Spleen (tissue), 11 donors: ENCODE data around the gene MAN1C1. TPM values are rescaled to one million over a fixed set of nuclear protein-coding genes. Genes with fewer than 3 reads are reported as not detected.

ENCODE experiments used
- DNase-seq: peaks from one replicate; pipeline ENCODE4 v3.0.0-alpha.2; 2020
- H3K27ac ChIP-seq, 8 donors: fragments of 200-600 bp; sonication (generic) in 7 of 8; 1 replicate in 4 of 8; 2 replicates in 4 of 8; pipeline versions ENCODE4 v1.5.0 to v1.8.0; 2016 to 2021; ENCODE audit warnings: inconsistent platforms in 4 of 8, mild to moderate bottlenecking in 4 of 8, moderate library complexity in 1 of 8
- H3K27me3 ChIP-seq, 7 donors: fragments of 200-600 bp; sonication (generic) in 6 of 7; replicated peaks in 1 of 7; 1 replicate in 4 of 7; 2 replicates in 3 of 7; pipeline versions ENCODE4 v1.5.0 to v1.8.0; 2016 to 2021; ENCODE audit warnings: inconsistent platforms in 3 of 7, mild to moderate bottlenecking in 1 of 7
- H3K36me3 ChIP-seq, 6 donors: fragments of 200-600 bp; sonication (generic) in 5 of 6; 1 replicate in 4 of 6; 2 replicates in 2 of 6; pipeline versions ENCODE4 v1.5.0 to v1.8.0; 2016 to 2021; ENCODE audit warnings: inconsistent platforms in 2 of 6
- H3K4me1 ChIP-seq, 6 donors: fragments of 200-600 bp; sonication (generic) in 5 of 6; 1 replicate in 3 of 6; 2 replicates in 3 of 6; pipeline versions ENCODE4 v1.5.0 to v1.8.0; 2016 to 2021; ENCODE audit warnings: inconsistent platforms in 3 of 6
- H3K4me3 ChIP-seq, 8 donors: fragments of 200-600 bp; sonication (generic) in 7 of 8; 1 replicate in 4 of 8; 2 replicates in 4 of 8; pipeline versions ENCODE4 v1.5.0 to v1.8.0; 2016 to 2021; ENCODE audit warnings: inconsistent platforms in 4 of 8, mild to moderate bottlenecking in 4 of 8, moderate library complexity in 2 of 8
- H3K9me3 ChIP-seq, 8 donors: fragments of 200-600 bp; sonication (generic) in 7 of 8; 1 replicate in 4 of 8; 2 replicates in 4 of 8; pipeline versions ENCODE4 v1.5.0 to v1.8.0; 2016 to 2021; ENCODE audit warnings: inconsistent platforms in 4 of 8
- POLR2A ChIP-seq, 3 donors: fragments of 450-650 bp; IDR thresholded peaks; one replicate each; pipeline ENCODE4 v1.5.1; 2017; ENCODE audit warnings: antibody characterized with exemption in 3 of 3, mild to moderate bottlenecking in 1 of 3
- POLR2AphosphoS5 ChIP-seq, 3 donors: sonication (generic); formaldehyde crosslinking; IDR thresholded peaks; one replicate each; pipeline ENCODE4 v1.5.1; 2017; ENCODE audit warnings: antibody characterized with exemption in 3 of 3
- WGBS, 5 donors: extraction: QIAGEN DNeasy Blood & Tissue Kit in 3 of 5; methylation state at CpG; one replicate each; pipeline versions ENCODE4 v1.1.5 to v1.1.7; 2013 to 2018; 5-methylcytosine and 5-hydroxymethylcytosine counted together
- intact Hi-C: fragments of 100-400 bp; cut with DNase I; formaldehyde crosslinking; loops from one replicate; pipeline ENCODE4 v1.15.0; 2023; ENCODE audit warnings: low total_unique reads
- polyA plus RNA-seq, 3 donors: library from polyadenylated mRNA; stranded (reverse); fragments of 200-250 nt; gene quantifications; one replicate each; pipeline ENCODE4 v1.2.1, GENCODE V29; 2013
- total RNA-seq, 7 donors: library from RNA; depleted of rRNA in 3 of 7; stranded (reverse); fragments of >200 nt in 3 of 7; fragmentation: NEBNext Ultra II Directional in 4 of 7; extraction: Animal tissue kit (Norgen Biotek cat#: 25700) in 4 of 7; gene quantifications; one replicate each; pipeline versions ENCODE4 v1.1.0 to v1.2.1, GENCODE V29; 2016 to 2021
- TF ChIP-seq, protein P1 (sequence below), 11 experiments: fragments of 200-600 bp in 7 of 11; fragments of 450-650 bp in 4 of 11; sonication (generic) in 4 of 11; IDR thresholded peaks in 8 of 11; conservative IDR thresholded peaks in 3 of 11; 1 replicate in 7 of 11; 2 replicates in 4 of 11; pipeline versions ENCODE4 v1.4.0 to v1.8.0; 2016 to 2021; ENCODE audit warnings: antibody characterized with exemption in 11 of 11, inconsistent platforms in 4 of 11, mild to moderate bottlenecking in 1 of 11
- donor health status: healthy with polysubstance abuse.
- donor health status: DM: no; HTN: no; CAD: no; lungs with moderate emphysema.
- donor health status: DM: no; HTN: no; CAD: no.
- donor health status: Bipolar disorder and iron deficiency.
- donor health status: healthy.
- donor health status: DM: no; HTN: no; CAD: no.
- donor health status: DM: yes; HTN: yes; CAD: no.

The MAN1C1 gene
- total and polyA plus RNA-seq, 10 donors = 4.6 to 54.3 (median 41.1) TPM

GRCh38 chr1:25688390-25689119, 72.0 kb downstream of the MAN1C1 start:
- no peak for DNase-seq
- TF ChIP-seq POLR2A (IDR thresholded peaks at IDR 0.05) = no peak
- TF ChIP-seq POLR2AphosphoS5 (IDR thresholded peaks at IDR 0.05) = peak in 2 of 3 donors; percentile 27 to 29
- TF ChIP-seq, protein P1, sequence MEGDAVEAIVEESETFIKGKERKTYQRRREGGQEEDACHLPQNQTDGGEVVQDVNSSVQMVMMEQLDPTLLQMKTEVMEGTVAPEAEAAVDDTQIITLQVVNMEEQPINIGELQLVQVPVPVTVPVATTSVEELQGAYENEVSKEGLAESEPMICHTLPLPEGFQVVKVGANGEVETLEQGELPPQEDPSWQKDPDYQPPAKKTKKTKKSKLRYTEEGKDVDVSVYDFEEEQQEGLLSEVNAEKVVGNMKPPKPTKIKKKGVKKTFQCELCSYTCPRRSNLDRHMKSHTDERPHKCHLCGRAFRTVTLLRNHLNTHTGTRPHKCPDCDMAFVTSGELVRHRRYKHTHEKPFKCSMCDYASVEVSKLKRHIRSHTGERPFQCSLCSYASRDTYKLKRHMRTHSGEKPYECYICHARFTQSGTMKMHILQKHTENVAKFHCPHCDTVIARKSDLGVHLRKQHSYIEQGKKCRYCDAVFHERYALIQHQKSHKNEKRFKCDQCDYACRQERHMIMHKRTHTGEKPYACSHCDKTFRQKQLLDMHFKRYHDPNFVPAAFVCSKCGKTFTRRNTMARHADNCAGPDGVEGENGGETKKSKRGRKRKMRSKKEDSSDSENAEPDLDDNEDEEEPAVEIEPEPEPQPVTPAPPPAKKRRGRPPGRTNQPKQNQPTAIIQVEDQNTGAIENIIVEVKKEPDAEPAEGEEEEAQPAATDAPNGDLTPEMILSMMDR (IDR thresholded peaks at IDR 0.05 in 8 of 11, conservative IDR thresholded peaks at IDR 0.05 in 3 of 11) = no peak
- H3K27me3 ChIP-seq = no peaks in the 10 kb centered on the region
- H3K27ac ChIP-seq = peak overlapping the region in 5 of 8 donors; percentile 14 to 53 (median 34)
- H3K4me3 ChIP-seq = no peak overlapping the region
- H3K9me3 ChIP-seq = no peaks in the 10 kb centered on the region
- peaks cover 0 to 9% (median 0%) of the 10 kb centered on the region in 6 donors for H3K36me3 ChIP-seq
- 79 to 82% (median 80%) methylated on average over 8 to 9 of the region's 9 CpGs for WGBS, 5 donors
- intact Hi-C loops = no loop called here
- H3K4me1 ChIP-seq = peaks cover 0 to 74% (median 16%) of the 10 kb centered on the region in 6 donors

GRCh38 chr1:25689686-25690381, 73.2 kb downstream of the MAN1C1 start:
- no peak for DNase-seq
- Histone ChIP-seq H3K4me3 (no peak overlapping the region), H3K27ac (peak overlapping the region in 2 of 8 donors; percentile 10 to 53), H3K27me3 (no peaks in the 10 kb centered on the region), H3K4me1 (peaks cover 7 to 83% (median 25%) of the 10 kb centered on the region in 6 donors), H3K36me3 (peaks cover 0 to 9% (median 0%) of the 10 kb centered on the region in 6 donors), H3K9me3 (no peaks in the 10 kb centered on the region)
- intact Hi-C loops = no loop called here
- TF ChIP-seq POLR2A (IDR thresholded peaks at IDR 0.05) (no peak), POLR2AphosphoS5 (IDR thresholded peaks at IDR 0.05) (peak in 1 of 3 donors; percentile 16)
- WGBS, 5 donors = 77 to 92% (median 89%) methylated on average over 10 to 18 of the region's 18 CpGs

DNA sequence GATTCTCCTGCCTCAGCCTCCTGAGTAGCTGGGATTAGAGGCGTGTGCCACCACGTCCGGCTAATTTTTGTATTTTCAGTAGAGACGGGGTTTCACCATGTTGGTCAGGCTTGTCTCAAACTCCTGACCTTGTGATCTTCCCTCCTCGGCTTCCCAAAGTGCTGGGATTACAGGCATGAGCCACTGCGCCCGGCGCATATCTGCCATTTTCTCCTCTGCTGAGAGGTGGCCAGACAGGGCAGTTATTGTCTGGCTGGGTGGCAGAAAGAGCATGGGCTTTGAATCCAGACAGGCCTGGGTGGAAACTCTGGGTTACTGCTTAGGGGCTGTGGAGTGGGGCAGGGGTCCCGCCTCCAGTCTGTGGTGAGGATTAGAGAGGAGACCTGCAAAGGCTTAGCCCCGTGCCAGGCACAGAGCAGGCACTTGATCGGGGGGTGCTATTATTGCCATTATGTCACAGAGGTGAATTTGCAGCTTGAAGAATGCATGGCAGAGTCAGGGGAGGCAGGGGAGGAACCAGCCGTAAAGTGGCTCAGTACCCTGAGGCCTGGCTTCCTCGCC, 73.9 kb downstream of the MAN1C1 start:
- WGBS, 5 donors = 91 to 96% (median 94%) methylated on average over 12 to 13 of the region's 13 CpGs
- no peak for TF ChIP-seq POLR2A (IDR thresholded peaks at IDR 0.05)
- DNase-seq = no peak

DNA sequence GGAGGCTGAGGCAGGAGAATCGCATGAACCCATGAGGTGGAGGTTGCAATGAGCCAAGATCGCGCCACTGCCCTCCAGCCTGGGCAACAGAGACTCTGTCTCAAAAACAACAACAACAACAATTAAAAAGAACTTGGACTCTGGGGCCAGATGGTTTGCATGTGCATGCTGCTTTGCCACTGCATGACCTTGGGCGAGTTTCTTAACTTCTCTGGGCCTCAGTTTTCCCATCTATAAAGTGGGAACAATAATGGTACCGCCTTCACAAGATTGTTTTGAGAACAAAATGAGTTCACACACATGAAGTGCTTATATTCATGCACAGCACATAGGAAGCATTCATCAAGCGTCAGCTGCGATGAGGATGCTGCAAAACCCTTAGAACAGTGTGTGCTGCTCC, 74.6 kb downstream of the MAN1C1 start:
- no peak for DNase-seq
- Histone ChIP-seq H3K36me3 (peaks cover 0 to 9% (median 0%) of the 10 kb centered on the region in 6 donors), H3K27me3 (no peaks in the 10 kb centered on the region), H3K9me3 (no peaks in the 10 kb centered on the region), H3K27ac (no peak overlapping the region), H3K4me3 (no peak overlapping the region), H3K4me1 (peaks cover 14 to 89% (median 34%) of the 10 kb centered on the region in 6 donors)
- intact Hi-C loops = no loop called here
- no peak for TF ChIP-seq POLR2A (IDR thresholded peaks at IDR 0.05)
- no peak for TF ChIP-seq POLR2AphosphoS5 (IDR thresholded peaks at IDR 0.05)
- TF ChIP-seq, protein P1 (IDR thresholded peaks at IDR 0.05 in 8 of 11, conservative IDR thresholded peaks at IDR 0.05 in 3 of 11) = no peak
- WGBS, 5 donors = 93 to 98% (median 95%) methylated on average over 7 of the region's 7 CpGs

More for the DNA sequence above, 73.9 kb downstream of the MAN1C1 start:
- peaks cover 10 to 83% (median 28%) of the 10 kb centered on the region in 6 donors for H3K4me1 ChIP-seq
- no peak overlapping the region for H3K4me3 ChIP-seq
- H3K27ac ChIP-seq = no peak overlapping the region
- no peaks in the 10 kb centered on the region for H3K9me3 ChIP-seq
- H3K36me3 ChIP-seq = peaks cover 0 to 9% (median 0%) of the 10 kb centered on the region in 6 donors
- no peaks in the 10 kb centered on the region for H3K27me3 ChIP-seq
- intact Hi-C loops = no loop called here
